Measurements from ENCODE around the gene HCCS.
"Not testable (repeated sequence)": the region's sequence is repeated elsewhere in the genome, so short reads cannot be mapped to it uniquely, and the experiment has no call there.

HCCS gene

GRCh38 chrX:11111037-11111851, at the start of gene HCCS:
HCCS (plus strand) TSS chrX:11111332; CDS start chrX:11112061, 729 bp downstream.
- peak; percentile 91 for DNase-seq

GRCh38 chrX:11064276-11064675, 46.9 kb upstream of the HCCS start:
- no peak for DNase-seq

- DNase-seq, result no peak
Measured at GRCh38 chrX:11064851-11065600, 46.1 kb upstream of the HCCS start.

GRCh38 chrX:11066812-11067211, 44.3 kb upstream of the HCCS start:
- no peak for DNase-seq

GRCh38 chrX:11073381-11073780, 37.8 kb upstream of the HCCS start:
- no peak for DNase-seq

- no peak for DNase-seq
Measured at GRCh38 chrX:11080741-11081305, 30.3 kb upstream of the HCCS start.

- DNase-seq, result no peak
Measured at GRCh38 chrX:11081511-11081910, 29.6 kb upstream of the HCCS start.

GRCh38 chrX:11085305-11085704, 25.8 kb upstream of the HCCS start:
- DNase-seq, result no peak

GRCh38 chrX:11089802-11090201, 21.3 kb upstream of the HCCS start:
- DNase-seq, result no peak

GRCh38 chrX:11097933-11098332, 13.2 kb upstream of the HCCS start:
- DNase-seq, result no peak

- DNase-seq, result no peak
Measured at GRCh38 chrX:11099465-11099864, 11.7 kb upstream of the HCCS start.

- DNase-seq, result no peak
Measured at GRCh38 chrX:11100281-11101035, 10.7 kb upstream of the HCCS start.

GRCh38 chrX:11103006-11103405, 8.1 kb upstream of the HCCS start:
- DNase-seq, result no peak

GRCh38 chrX:11103751-11104150, 7.4 kb upstream of the HCCS start:
- DNase-seq, result no peak

GRCh38 chrX:11105080-11105479, 6.1 kb upstream of the HCCS start:
- no peak for DNase-seq

GRCh38 chrX:11108253-11108941, 2.7 kb upstream of the HCCS start:
- DNase-seq, result no peak

GRCh38 chrX:11109968-11110367, 1.2 kb upstream of the HCCS start:
- DNase-seq, result no peak

- DNase-seq, result no peak
Measured at GRCh38 chrX:11111947-11112346, 815 bp downstream of the HCCS start.

GRCh38 chrX:11113731-11114130, 2.6 kb downstream of the HCCS start:
- no peak for DNase-seq

GRCh38 chrX:11117745-11118144, 6.6 kb downstream of the HCCS start:
- DNase-seq, result no peak

GRCh38 chrX:11119313-11119943, 8.3 kb downstream of the HCCS start:
- DNase-seq, result no peak

- not testable (repeated sequence) for DNase-seq
Measured at GRCh38 chrX:11123087-11123486, 12.0 kb downstream of the HCCS start.

Measured in NCI-H2227 treated with DMSO at 0.1 percent for 48 hours (cell line).